ENCODE data around the gene LYZ. TPM values are rescaled to one million over a fixed set of nuclear protein-coding genes. Genes with fewer than 3 reads are reported as not detected.

The LYZ gene
- polyA plus RNA-seq, 2 of the 4 experiments (the other 2 are of a cell fraction), result 0.12 TPM; not detected in 1

- Histone ChIP-seq H3K4me2 (peak overlapping the region; percentile 55), H3K4me3 (no peak overlapping the region), H3K4me1 (peaks cover 9% of the 10 kb centered on the region; the same call in 1 of the 3 replicates), H3K9me3 (no peaks in the 10 kb centered on the region), H3K27ac (no peak overlapping the region)
- ChIA-PET CTCF (interaction anchor here (1.8 kb wide), 1 partner anchor 40 kb away, joined by 6 read pairs; no protein-coding TSS in a partner anchor), POLR2A (no interaction called here)
- no peak for TF ChIP-seq JUN (IDR thresholded peaks at IDR 0.05)
- no peak for TF ChIP-seq ATOH8 (CRISPR knock-in tag; IDR thresholded peaks at IDR 0.05; ENCODE audit: low read depth)
- TF ChIP-seq HES2 (IDR thresholded peaks at IDR 0.05), result no peak
- no peak for TF ChIP-seq BHLHE40 (IDR thresholded peaks at IDR 0.05; ENCODE audit: low read depth, low read length)
- no peak for TF ChIP-seq MAZ (IDR thresholded peaks at IDR 0.05; ENCODE audit: borderline replicate concordance, low read depth, low read length)
- TF ChIP-seq FOSB (CRISPR knock-in tag; IDR thresholded peaks at IDR 0.05), result no peak
- no peak for TF ChIP-seq HOXB13 (CRISPR knock-in tag; IDR thresholded peaks at IDR 0.05; ENCODE audit: low read depth)
- no peak for TF ChIP-seq RCOR1 (IDR thresholded peaks at IDR 0.05; ENCODE audit: low read depth, low read length)
- no peak for TF ChIP-seq MAX (IDR thresholded peaks at IDR 0.05)
- no peak for TF ChIP-seq NPAS2 (CRISPR knock-in tag; IDR thresholded peaks at IDR 0.05; ENCODE audit: borderline replicate concordance)
- TF ChIP-seq ZNF302 (CRISPR knock-in tag; IDR thresholded peaks at IDR 0.05), result no peak
- TF ChIP-seq SREBF2 (IDR thresholded peaks at IDR 0.05), result no peak
- TF ChIP-seq EHF (CRISPR knock-in tag; IDR thresholded peaks at IDR 0.05), result no peak
- no peak for TF ChIP-seq REST (IDR thresholded peaks at IDR 0.05)
- no peak for TF ChIP-seq RARB (CRISPR knock-in tag; IDR thresholded peaks at IDR 0.05)
- TF ChIP-seq CTCF (IDR thresholded peaks at IDR 0.05), result no peak
- no peak for TF ChIP-seq NFE2L2 (conservative IDR thresholded peaks at IDR 0.05; ENCODE audit: low read length)
- TF ChIP-seq SMC3 (IDR thresholded peaks at IDR 0.05), result no peak
- ATAC-seq (peak; percentile 45 to 48; a peak in 3 of 6 replicates), FAIRE-seq (no peak), DNase-seq (ENCODE audit: low read depth in 1 of 2, low spot score in 1 of 2) (no peak)
- WGBS (ENCODE audit: missing lambda C conversion rate), result 79% methylated on average over 7 of the region's 7 CpGs
These were observed 16.7 kb upstream of the LYZ start for GRCh38 chr12:69331519-69331908.

- no peak for FAIRE-seq
- ChIA-PET CTCF (interaction anchor here (0.9 kb wide), 1 partner anchor 10 kb away, joined by 3 read pairs; no protein-coding TSS in a partner anchor), POLR2A (no interaction called here)
- no peak overlapping the region for H3K4me3 ChIP-seq
- H3K9me3 ChIP-seq, result no peaks in the 10 kb centered on the region
- TF ChIP-seq CHD2 (IDR thresholded peaks at IDR 0.05; ENCODE audit: low read length, partially characterized antibody) (no peak), HEYL (CRISPR knock-in tag; IDR thresholded peaks at IDR 0.05) (no peak)
- H3K27ac ChIP-seq, result no peak overlapping the region
- WGBS (ENCODE audit: missing lambda C conversion rate), result 74% methylated on average over 20 of the region's 20 CpGs
- H3K4me2 ChIP-seq, result peak overlapping the region; percentile 15; the same call in 2 of the 3 replicates
- peak in 1 of 2 experiments; percentile 14 for DNase-seq (ENCODE audit: low read depth in 1 of 2, low spot score in 1 of 2)
- peaks cover 9% of the 10 kb centered on the region; the same call in 1 of the 3 replicates for H3K4me1 ChIP-seq
- ATAC-seq, result peak in 1 of 2 experiments; percentile 22; a peak in 2 of 6 replicates
These were observed 16.1 kb upstream of the LYZ start for GRCh38 chr12:69331909-69332684.

All from A549 (cell line).